HCT116 (cell line): ENCODE data around the gene TRPV5. TPM values are rescaled to one million over a fixed set of nuclear protein-coding genes. Genes with fewer than 3 reads are reported as not detected.

Experiments
- ATAC-seq: fragments of 200-7000 bp; cut with Tn5 transposase; 2 replicates; pipeline ENCODE4 v1.9.1; 2020; ENCODE audit warnings: mild to moderate bottlenecking, moderate library complexity
- BruUV-seq: library from RNA; stranded (reverse); fragments of 400-500 nt; replicated peaks from 2 replicates; lab custom pipeline; 2021; lab: Mats Ljungman, UMichigan
- CTCF ChIA-PET: fragments of 300-600 bp; sonication (Branson Sonifier 250); formaldehyde crosslinking; loops from one replicate; lab custom pipeline; 2021; ENCODE audit warnings: antibody characterized with exemption; lab: Charles Lee
- POLR2A ChIA-PET: fragments of 300-600, 350-600 bp; sonication (Branson Sonifier 250); formaldehyde crosslinking; loops from one replicate; lab custom pipeline; 2021; ENCODE audit warnings: antibody characterized with exemption; lab: Charles Lee
- RAD21 ChIA-PET, 2 experiments: fragments of 300-600 bp; sonication (Branson Sonifier 250); formaldehyde crosslinking; loops; one replicate each; lab custom pipeline; 2023; ENCODE audit warnings: low total read pairs in 2 of 2; ENCODE audit not compliant: uncharacterized antibody in 2 of 2, unreplicated experiment in 2 of 2, low non-redundant PET in 1 of 2; lab: Charles Lee
- DNase-seq: peaks from one replicate; pipeline ENCODE4 v3.0.0-alpha.2; 2010; ENCODE audit warnings: low read depth, low spot score
- H2AFZ ChIP-seq: fragments of 200-600 bp; shearing (Covaris generic), sonication (generic); 2 replicates; pipeline ENCODE4 v1.6.1; 2017; ENCODE audit warnings: low read depth, mixed run types, mixed read lengths, antibody characterized with exemption, low read length; ENCODE audit not compliant: poor library complexity, severe bottlenecking
- H3K27ac ChIP-seq: 2 replicates; pipeline ENCODE4 v1.5.1; 2012; ENCODE audit warnings: low read depth, low read length
- H3K27me3 ChIP-seq: fragments of 200-600 bp; sonication (generic); 2 replicates; pipeline ENCODE4 v1.6.1; 2016; ENCODE audit warnings: mixed run types, low read length, mixed read lengths; ENCODE audit not compliant: insufficient read depth
- H3K36me3 ChIP-seq, 2 experiments: fragments of 200-500 bp in 1 of 2; fragments of 200-600 bp in 1 of 2; sonication (Bioruptor generic) in 1 of 2; sonication (generic) in 1 of 2; 2 replicates each; pipeline versions ENCODE4 v1.5.1 to v1.6.1; 2014 to 2016; ENCODE audit warnings: low read length in 2 of 2, inconsistent platforms in 1 of 2, mixed read lengths in 1 of 2, mixed run types in 1 of 2; ENCODE audit not compliant: insufficient read depth in 2 of 2, control insufficient read depth in 1 of 2
- H3K4me1 ChIP-seq, 2 experiments: fragments of 200-600 bp in 1 of 2; sonication (generic) in 1 of 2; 2 replicates each; pipeline versions ENCODE4 v1.5.1 to v1.6.1; 2012 to 2017; ENCODE audit warnings: low read length in 2 of 2, inconsistent platforms in 1 of 2, mild to moderate bottlenecking in 1 of 2, mixed read lengths in 1 of 2, mixed run types in 1 of 2, moderate library complexity in 1 of 2; ENCODE audit not compliant: insufficient read depth in 2 of 2, control insufficient read depth in 1 of 2
- H3K4me2 ChIP-seq: fragments of 200-600 bp; sonication (generic); 2 replicates; pipeline ENCODE4 v1.6.1; 2017; ENCODE audit warnings: mixed run types, low read length, mixed read lengths
- H3K4me3 ChIP-seq, 2 experiments: fragments of 200-600 bp in 1 of 2; sonication (generic) in 1 of 2; replicated peaks in 1 of 2; 2 replicates each; pipeline ENCODE4 v1.5.1; 2011 to 2016; ENCODE audit warnings: low read length in 2 of 2, control low read depth in 1 of 2, low read depth in 1 of 2, mild to moderate bottlenecking in 1 of 2, mixed read lengths in 1 of 2, mixed run types in 1 of 2
- H3K79me2 ChIP-seq: fragments of 200-600 bp; sonication (generic); 2 replicates; pipeline ENCODE4 v1.6.1; 2017; ENCODE audit warnings: mild to moderate bottlenecking, mixed run types, low read length, moderate library complexity, mixed read lengths; ENCODE audit not compliant: insufficient read depth
- H3K9ac ChIP-seq: fragments of 200-600 bp; sonication (generic); 2 replicates; pipeline ENCODE4 v1.6.1; 2016; ENCODE audit warnings: low read length, mixed read lengths
- H3K9me2 ChIP-seq: fragments of 200-600 bp; sonication (generic), shearing (Covaris generic); 2 replicates; pipeline ENCODE4 v1.6.1; 2017; ENCODE audit warnings: mixed run types, mild to moderate bottlenecking, moderate library complexity; ENCODE audit not compliant: insufficient read depth
- H3K9me3 ChIP-seq, 2 experiments: fragments of 200-500 bp in 1 of 2; fragments of 200-600 bp in 1 of 2; sonication (Bioruptor generic) in 1 of 2; sonication (generic) in 1 of 2; 2 replicates each; pipeline ENCODE4 v1.6.1; 2014 to 2017; ENCODE audit warnings: low read length in 2 of 2, mixed read lengths in 2 of 2, inconsistent platforms in 1 of 2, low read depth in 1 of 2, mild to moderate bottlenecking in 1 of 2, mixed run types in 1 of 2, moderate library complexity in 1 of 2; ENCODE audit not compliant: control insufficient read depth in 1 of 2, insufficient read depth in 1 of 2
- H4K20me1 ChIP-seq: fragments of 200-600 bp; sonication (generic), shearing (Covaris generic); 2 replicates; pipeline ENCODE4 v1.6.1; 2017; ENCODE audit warnings: mixed run types, mild to moderate bottlenecking, moderate library complexity; ENCODE audit not compliant: insufficient read depth
- CTCF ChIP-seq, 3 experiments: fragments of 200-600 bp in 1 of 3; sonication (generic) in 1 of 3; IDR thresholded peaks in 2 of 3; conservative IDR thresholded peaks in 1 of 3; 2 replicates each; pipeline ENCODE4 v1.5.1; 2012 to 2017; ENCODE audit warnings: low read depth in 2 of 3, low read length in 2 of 3, antibody characterized with exemption in 1 of 3, borderline replicate concordance in 1 of 3, control low read depth in 1 of 3, mild to moderate bottlenecking in 1 of 3, mixed read lengths in 1 of 3, mixed run types in 1 of 3, moderate library complexity in 1 of 3; ENCODE audit not compliant: insufficient read depth in 1 of 3
- RAD21 ChIP-seq: IDR thresholded peaks from 2 replicates; pipeline ENCODE4 v1.6.1; 2012; ENCODE audit warnings: low read depth, mild to moderate bottlenecking
- ZBTB33 ChIP-seq: IDR thresholded peaks from 2 replicates; pipeline ENCODE4 v1.6.1; 2011; ENCODE audit warnings: mild to moderate bottlenecking, low read length, moderate library complexity; ENCODE audit not compliant: insufficient replicate concordance; ENCODE audit errors: extremely low read depth
- intact Hi-C: fragments of 100-400 bp; cut with micrococcal nuclease; formaldehyde crosslinking; loops from 2 replicates; pipeline ENCODE4 v1.10.0; 2022
- total RNA-seq: library from RNA; stranded (reverse); gene quantifications from one replicate; pipeline ENCODE4 v1.2.1, GENCODE V29; 2021; ENCODE audit not compliant: unreplicated experiment

Gene TRPV5
- total RNA-seq, 1 experiment from 2014 or later, result not detected

- CTCF ChIA-PET, result interaction anchor here (0.9 to 2.1 kb wide), 13 partner anchors 9 to 306 kb away, joined by 3 to 13 read pairs (median 5); partner anchors contain the start of gene KEL
- Histone ChIP-seq H3K9ac (no peak overlapping the region), H3K4me3 (no peak overlapping the region), H4K20me1 (no peaks in the 10 kb centered on the region), H3K4me2 (no peak overlapping the region), H3K9me2 (no peaks in the 10 kb centered on the region), H3K27ac (no peak overlapping the region), H3K27me3 (peaks cover 7% of the 10 kb centered on the region; the same call in 1 of the 2 replicates), H2AFZ (no peak overlapping the region), H3K36me3 (no peaks in the 10 kb centered on the region), H3K79me2 (no peaks in the 10 kb centered on the region), H3K4me1 (no peaks in the 10 kb centered on the region), H3K9me3 (no peaks in the 10 kb centered on the region)
- RAD21 ChIA-PET, result interaction anchor here in 1 of 2 experiments (1.2 kb wide), 1 partner anchor 52 kb away, joined by 5 read pairs; no protein-coding TSS in a partner anchor
- BruUV-seq, result no TSS peak
- intact Hi-C loops, result no loop called here
- DNase-seq, result peak; percentile 18
- ATAC-seq, result peak; percentile 96
- peak; percentile 40 for TF ChIP-seq RAD21
- peak; percentile 43 to 69 (median 49); a peak in 5 of 6 replicates for TF ChIP-seq CTCF (IDR thresholded peaks at IDR 0.05 in 2 of 3, conservative IDR thresholded peaks at IDR 0.05 in 1 of 3; ENCODE audit: borderline replicate concordance in 1 of 3, insufficient read depth in 1 of 3, low read depth in 2 of 3, low read length in 2 of 3)
- no peak for TF ChIP-seq ZBTB33
- POLR2A ChIA-PET, result interaction anchor here (0.6 to 0.9 kb wide), 2 partner anchors 17 to 384 kb away, joined by 3 read pairs; no protein-coding TSS in a partner anchor
Observed at GRCh38 chr7:142908921-142909890, 24.3 kb downstream of the TRPV5 start.
